HCT116 (cell line): Measurements from ENCODE around the gene C10orf88. TPM values are rescaled to one million over a fixed set of nuclear protein-coding genes. Genes with fewer than 3 reads are reported as not detected.

Source experiments
- ATAC-seq: fragments of 200-7000 bp; cut with Tn5 transposase; 2 replicates; pipeline ENCODE4 v1.9.1; 2020; ENCODE audit warnings: mild to moderate bottlenecking, moderate library complexity
- BruUV-seq: library from RNA; stranded (reverse); fragments of 400-500 nt; replicated peaks from 2 replicates; lab custom pipeline; 2021; lab: Mats Ljungman, UMichigan
- CTCF ChIA-PET: fragments of 300-600 bp; sonication (Branson Sonifier 250); formaldehyde crosslinking; loops from one replicate; lab custom pipeline; 2021; ENCODE audit warnings: antibody characterized with exemption; lab: Charles Lee
- POLR2A ChIA-PET: fragments of 300-600, 350-600 bp; sonication (Branson Sonifier 250); formaldehyde crosslinking; loops from one replicate; lab custom pipeline; 2021; ENCODE audit warnings: antibody characterized with exemption; lab: Charles Lee
- RAD21 ChIA-PET, 2 experiments: fragments of 300-600 bp; sonication (Branson Sonifier 250); formaldehyde crosslinking; loops; one replicate each; lab custom pipeline; 2023; ENCODE audit warnings: low total read pairs in 2 of 2; ENCODE audit not compliant: uncharacterized antibody in 2 of 2, unreplicated experiment in 2 of 2, low non-redundant PET in 1 of 2; lab: Charles Lee
- DNase-seq: peaks from one replicate; pipeline ENCODE4 v3.0.0-alpha.2; 2010; ENCODE audit warnings: low read depth, low spot score
- H2AFZ ChIP-seq: fragments of 200-600 bp; shearing (Covaris generic), sonication (generic); 2 replicates; pipeline ENCODE4 v1.6.1; 2017; ENCODE audit warnings: low read depth, mixed run types, mixed read lengths, antibody characterized with exemption, low read length; ENCODE audit not compliant: poor library complexity, severe bottlenecking
- H3K27ac ChIP-seq: 2 replicates; pipeline ENCODE4 v1.5.1; 2012; ENCODE audit warnings: low read depth, low read length
- H3K27me3 ChIP-seq: fragments of 200-600 bp; sonication (generic); 2 replicates; pipeline ENCODE4 v1.6.1; 2016; ENCODE audit warnings: mixed run types, low read length, mixed read lengths; ENCODE audit not compliant: insufficient read depth
- H3K36me3 ChIP-seq, 2 experiments: fragments of 200-500 bp in 1 of 2; fragments of 200-600 bp in 1 of 2; sonication (Bioruptor generic) in 1 of 2; sonication (generic) in 1 of 2; 2 replicates each; pipeline versions ENCODE4 v1.5.1 to v1.6.1; 2014 to 2016; ENCODE audit warnings: low read length in 2 of 2, inconsistent platforms in 1 of 2, mixed read lengths in 1 of 2, mixed run types in 1 of 2; ENCODE audit not compliant: insufficient read depth in 2 of 2, control insufficient read depth in 1 of 2
- H3K4me1 ChIP-seq, 2 experiments: fragments of 200-600 bp in 1 of 2; sonication (generic) in 1 of 2; 2 replicates each; pipeline versions ENCODE4 v1.5.1 to v1.6.1; 2012 to 2017; ENCODE audit warnings: low read length in 2 of 2, inconsistent platforms in 1 of 2, mild to moderate bottlenecking in 1 of 2, mixed read lengths in 1 of 2, mixed run types in 1 of 2, moderate library complexity in 1 of 2; ENCODE audit not compliant: insufficient read depth in 2 of 2, control insufficient read depth in 1 of 2
- H3K4me2 ChIP-seq: fragments of 200-600 bp; sonication (generic); 2 replicates; pipeline ENCODE4 v1.6.1; 2017; ENCODE audit warnings: mixed run types, low read length, mixed read lengths
- H3K4me3 ChIP-seq, 2 experiments: fragments of 200-600 bp in 1 of 2; sonication (generic) in 1 of 2; replicated peaks in 1 of 2; 2 replicates each; pipeline ENCODE4 v1.5.1; 2011 to 2016; ENCODE audit warnings: low read length in 2 of 2, control low read depth in 1 of 2, low read depth in 1 of 2, mild to moderate bottlenecking in 1 of 2, mixed read lengths in 1 of 2, mixed run types in 1 of 2
- H3K79me2 ChIP-seq: fragments of 200-600 bp; sonication (generic); 2 replicates; pipeline ENCODE4 v1.6.1; 2017; ENCODE audit warnings: mild to moderate bottlenecking, mixed run types, low read length, moderate library complexity, mixed read lengths; ENCODE audit not compliant: insufficient read depth
- H3K9ac ChIP-seq: fragments of 200-600 bp; sonication (generic); 2 replicates; pipeline ENCODE4 v1.6.1; 2016; ENCODE audit warnings: low read length, mixed read lengths
- H3K9me2 ChIP-seq: fragments of 200-600 bp; sonication (generic), shearing (Covaris generic); 2 replicates; pipeline ENCODE4 v1.6.1; 2017; ENCODE audit warnings: mixed run types, mild to moderate bottlenecking, moderate library complexity; ENCODE audit not compliant: insufficient read depth
- H3K9me3 ChIP-seq, 2 experiments: fragments of 200-500 bp in 1 of 2; fragments of 200-600 bp in 1 of 2; sonication (Bioruptor generic) in 1 of 2; sonication (generic) in 1 of 2; 2 replicates each; pipeline ENCODE4 v1.6.1; 2014 to 2017; ENCODE audit warnings: low read length in 2 of 2, mixed read lengths in 2 of 2, inconsistent platforms in 1 of 2, low read depth in 1 of 2, mild to moderate bottlenecking in 1 of 2, mixed run types in 1 of 2, moderate library complexity in 1 of 2; ENCODE audit not compliant: control insufficient read depth in 1 of 2, insufficient read depth in 1 of 2
- H4K20me1 ChIP-seq: fragments of 200-600 bp; sonication (generic), shearing (Covaris generic); 2 replicates; pipeline ENCODE4 v1.6.1; 2017; ENCODE audit warnings: mixed run types, mild to moderate bottlenecking, moderate library complexity; ENCODE audit not compliant: insufficient read depth
- EGR1 ChIP-seq: IDR thresholded peaks from 2 replicates; pipeline ENCODE4 v1.6.1; 2012; ENCODE audit warnings: low read depth
- FOSL1 ChIP-seq: IDR thresholded peaks from 2 replicates; pipeline ENCODE4 v1.6.1; 2012; ENCODE audit warnings: low read depth
- POLR2A ChIP-seq: IDR thresholded peaks from 2 replicates; pipeline ENCODE4 v1.7.0; 2011; ENCODE audit warnings: borderline replicate concordance; ENCODE audit not compliant: insufficient read depth, insufficient read length; ENCODE audit errors: extremely low read depth
- POLR2AphosphoS5 ChIP-seq: IDR thresholded peaks from 2 replicates; pipeline ENCODE4 v1.6.1; 2011; ENCODE audit warnings: mild to moderate bottlenecking, low read depth, low read length, moderate library complexity
- RAD21 ChIP-seq: IDR thresholded peaks from 2 replicates; pipeline ENCODE4 v1.6.1; 2012; ENCODE audit warnings: low read depth, mild to moderate bottlenecking
- REST ChIP-seq: IDR thresholded peaks from 2 replicates; pipeline ENCODE4 v1.6.1; 2012; ENCODE audit warnings: low read depth
- SP1 ChIP-seq: IDR thresholded peaks from 2 replicates; pipeline ENCODE4 v1.6.1; 2012; ENCODE audit warnings: low read depth
- TCF7L2 ChIP-seq: IDR thresholded peaks from 2 replicates; pipeline ENCODE4 v1.7.0; 2011; ENCODE audit warnings: borderline replicate concordance, inconsistent platforms; ENCODE audit not compliant: insufficient read depth, insufficient read length; ENCODE audit errors: extremely low read depth
- ZBTB33 ChIP-seq: IDR thresholded peaks from 2 replicates; pipeline ENCODE4 v1.6.1; 2011; ENCODE audit warnings: mild to moderate bottlenecking, low read length, moderate library complexity; ENCODE audit not compliant: insufficient replicate concordance; ENCODE audit errors: extremely low read depth
- intact Hi-C: fragments of 100-400 bp; cut with micrococcal nuclease; formaldehyde crosslinking; loops from 2 replicates; pipeline ENCODE4 v1.10.0; 2022
- total RNA-seq: library from RNA; stranded (reverse); gene quantifications from one replicate; pipeline ENCODE4 v1.2.1, GENCODE V29; 2021; ENCODE audit not compliant: unreplicated experiment

The C10orf88 gene
- total RNA-seq, 1 experiment from 2014 or later: 16.2 TPM

GRCh38 chr10:122939133-122939855 is 14.7 kb downstream of the C10orf88 start:
- H3K4me1 ChIP-seq: no peaks in the 10 kb centered on the region
- peaks cover 5 to 19% of the 10 kb centered on the region in 2 experiments; a peak in 2 of 4 replicates for H3K36me3 ChIP-seq
- no peaks in the 10 kb centered on the region for H3K27me3 ChIP-seq
- TF ChIP-seq RAD21 (no peak), TCF7L2 (no peak), EGR1 (no peak)
- H3K79me2 ChIP-seq: no peaks in the 10 kb centered on the region
- H4K20me1 ChIP-seq: no peaks in the 10 kb centered on the region
- no peak overlapping the region for H3K9ac ChIP-seq
- no peaks in the 10 kb centered on the region for H3K9me2 ChIP-seq
- H2AFZ ChIP-seq: no peak overlapping the region
- BruUV-seq: no TSS peak
- H3K27ac ChIP-seq: no peak overlapping the region
- intact Hi-C loops: no loop called here
- DNase-seq (no peak), ATAC-seq (no peak)
- RAD21 ChIA-PET: no interaction called here
- POLR2A ChIA-PET: no interaction called here
- no peaks in the 10 kb centered on the region for H3K9me3 ChIP-seq
- CTCF ChIA-PET: no interaction called here
- no peak overlapping the region for H3K4me2 ChIP-seq
- no peak overlapping the region for H3K4me3 ChIP-seq

GRCh38 chr10:122931088-122931906 is 22.7 kb downstream of the C10orf88 start:
- H3K27ac ChIP-seq: no peak overlapping the region
- no TSS peak for BruUV-seq
- H4K20me1 ChIP-seq: no peaks in the 10 kb centered on the region
- no peaks in the 10 kb centered on the region for H3K4me1 ChIP-seq
- ChIA-PET POLR2A (no interaction called here), RAD21 (no interaction called here), CTCF (no interaction called here)
- H3K79me2 ChIP-seq: no peaks in the 10 kb centered on the region
- H3K4me3 ChIP-seq: no peak overlapping the region
- no peak overlapping the region for H3K4me2 ChIP-seq
- DNase-seq (no peak), ATAC-seq (no peak)
- H3K9ac ChIP-seq: no peak overlapping the region
- H3K36me3 ChIP-seq: peaks cover 4 to 8% of the 10 kb centered on the region in 2 experiments; a peak in 1 of 4 replicates
- H2AFZ ChIP-seq: no peak overlapping the region
- no peaks in the 10 kb centered on the region for H3K27me3 ChIP-seq
- no peaks in the 10 kb centered on the region for H3K9me2 ChIP-seq
- no peaks in the 10 kb centered on the region for H3K9me3 ChIP-seq
- intact Hi-C loops: no loop called here
- TF ChIP-seq POLR2A (no peak), REST (no peak), FOSL1 (no peak), POLR2AphosphoS5 (no peak), SP1 (no peak), ZBTB33 (no peak)
